ENCODE measurements around the gene PTPRC.

DNA sequence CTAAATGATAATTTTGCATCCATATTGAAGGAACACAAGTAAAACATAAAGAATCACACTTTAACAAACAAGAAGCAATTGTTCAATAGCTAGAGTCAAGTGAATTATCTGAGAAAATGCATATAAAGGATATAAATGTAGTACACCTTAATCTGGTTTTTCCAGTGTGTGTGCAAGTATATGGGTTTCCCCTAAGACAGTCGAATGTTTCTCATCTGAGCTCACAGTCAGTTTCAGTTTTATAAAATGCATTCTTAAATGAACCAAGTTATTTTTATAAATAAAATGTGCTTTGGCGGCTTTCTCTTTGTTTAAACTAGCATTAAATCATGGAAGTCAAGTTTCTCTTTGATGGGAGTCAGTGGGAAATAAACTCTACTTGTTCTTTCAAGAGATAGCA lies 125.9 kb downstream of the PTPRC start:
- TF ChIP-seq POLR2AphosphoS5 (IDR thresholded peaks at IDR 0.05; ENCODE audit: low read depth, low read length): no peak
- no peak for TF ChIP-seq POLR2A (IDR thresholded peaks at IDR 0.05; ENCODE audit: low read depth, low read length)
- TF ChIP-seq TAF1 (IDR thresholded peaks at IDR 0.05; ENCODE audit: borderline replicate concordance, low read depth, low read length): no peak

Data from GM12892 (cell line).